Measurements from ENCODE around the gene PARM1. TPM values are rescaled to one million over a fixed set of nuclear protein-coding genes. Genes with fewer than 3 reads are reported as not detected.

Gene PARM1
- total RNA-seq, 1 donor from 2014 or later = 6.4 TPM

DNA sequence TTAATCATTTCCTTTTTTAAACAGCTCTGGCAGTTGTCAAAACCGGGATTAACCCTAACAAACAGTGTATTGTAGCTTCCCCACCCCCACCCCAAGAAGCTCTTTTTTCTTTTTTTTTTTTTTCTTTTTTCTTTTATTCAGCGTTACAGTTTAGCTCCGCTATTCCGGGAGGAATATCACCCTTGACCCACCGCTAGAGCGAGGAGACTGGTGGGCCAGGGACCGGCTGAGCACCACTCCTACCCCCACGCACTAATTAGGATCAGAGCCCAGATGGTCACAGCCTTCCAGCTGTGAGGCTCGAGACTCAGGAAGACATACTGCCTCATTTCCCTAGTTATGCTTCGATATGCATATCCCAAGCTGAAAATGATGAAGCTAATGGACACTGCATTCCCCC, 2.0 kb downstream of the PARM1 start:
- Mint-ChIP-seq H3K4me1 (ENCODE audit: low read depth) (peaks cover 31% of the 10 kb centered on the region), H3K27ac (peak overlapping the region; percentile 46)
- no peak for DNase-seq (ENCODE audit: low spot score, unreplicated experiment)

GRCh38 chr4:74941123-74941522, 8.2 kb downstream of the PARM1 start:
- H3K9me3 Mint-ChIP-seq (ENCODE audit: low read depth) = peaks cover 5% of the 10 kb centered on the region
- H3K4me1 Mint-ChIP-seq (ENCODE audit: low read depth) = peaks cover 18% of the 10 kb centered on the region
- no peaks in the 10 kb centered on the region for H3K36me3 Mint-ChIP-seq (ENCODE audit: insufficient read depth)
- H3K27ac Mint-ChIP-seq = no peak overlapping the region
- DNase-seq (ENCODE audit: low spot score, unreplicated experiment) = no peak
- no peaks in the 10 kb centered on the region for H3K27me3 Mint-ChIP-seq
- H3K4me3 Mint-ChIP-seq (ENCODE audit: low read depth) = no peak overlapping the region
- TF ChIP-seq, protein P1, sequence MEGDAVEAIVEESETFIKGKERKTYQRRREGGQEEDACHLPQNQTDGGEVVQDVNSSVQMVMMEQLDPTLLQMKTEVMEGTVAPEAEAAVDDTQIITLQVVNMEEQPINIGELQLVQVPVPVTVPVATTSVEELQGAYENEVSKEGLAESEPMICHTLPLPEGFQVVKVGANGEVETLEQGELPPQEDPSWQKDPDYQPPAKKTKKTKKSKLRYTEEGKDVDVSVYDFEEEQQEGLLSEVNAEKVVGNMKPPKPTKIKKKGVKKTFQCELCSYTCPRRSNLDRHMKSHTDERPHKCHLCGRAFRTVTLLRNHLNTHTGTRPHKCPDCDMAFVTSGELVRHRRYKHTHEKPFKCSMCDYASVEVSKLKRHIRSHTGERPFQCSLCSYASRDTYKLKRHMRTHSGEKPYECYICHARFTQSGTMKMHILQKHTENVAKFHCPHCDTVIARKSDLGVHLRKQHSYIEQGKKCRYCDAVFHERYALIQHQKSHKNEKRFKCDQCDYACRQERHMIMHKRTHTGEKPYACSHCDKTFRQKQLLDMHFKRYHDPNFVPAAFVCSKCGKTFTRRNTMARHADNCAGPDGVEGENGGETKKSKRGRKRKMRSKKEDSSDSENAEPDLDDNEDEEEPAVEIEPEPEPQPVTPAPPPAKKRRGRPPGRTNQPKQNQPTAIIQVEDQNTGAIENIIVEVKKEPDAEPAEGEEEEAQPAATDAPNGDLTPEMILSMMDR (IDR thresholded peaks at IDR 0.05; ENCODE audit: unreplicated experiment) = no peak

More for the DNA sequence above, 2.0 kb downstream of the PARM1 start:
- H3K36me3 Mint-ChIP-seq (ENCODE audit: insufficient read depth) = no peaks in the 10 kb centered on the region
- peak overlapping the region; percentile 82 for H3K4me3 Mint-ChIP-seq (ENCODE audit: low read depth)
- peaks cover 22% of the 10 kb centered on the region for H3K27me3 Mint-ChIP-seq
- TF ChIP-seq, protein P1 (IDR thresholded peaks at IDR 0.05; ENCODE audit: unreplicated experiment) = no peak
- no peaks in the 10 kb centered on the region for H3K9me3 Mint-ChIP-seq (ENCODE audit: low read depth)

GRCh38 chr4:74942251-74942917, 9.5 kb downstream of the PARM1 start:
- H3K4me3 Mint-ChIP-seq (ENCODE audit: low read depth) = no peak overlapping the region
- TF ChIP-seq, protein P1 (IDR thresholded peaks at IDR 0.05; ENCODE audit: unreplicated experiment) = no peak
- no peak overlapping the region for H3K27ac Mint-ChIP-seq
- no peak for DNase-seq (ENCODE audit: low spot score, unreplicated experiment)
- H3K27me3 Mint-ChIP-seq = no peaks in the 10 kb centered on the region
- H3K4me1 Mint-ChIP-seq (ENCODE audit: low read depth) = peaks cover 20% of the 10 kb centered on the region
- peaks cover 5% of the 10 kb centered on the region for H3K9me3 Mint-ChIP-seq (ENCODE audit: low read depth)
- no peaks in the 10 kb centered on the region for H3K36me3 Mint-ChIP-seq (ENCODE audit: insufficient read depth)

- H3K27ac Mint-ChIP-seq = no peak overlapping the region
- peaks cover 5% of the 10 kb centered on the region for H3K9me3 Mint-ChIP-seq (ENCODE audit: low read depth)
- TF ChIP-seq, protein P1 (IDR thresholded peaks at IDR 0.05; ENCODE audit: unreplicated experiment) = no peak
- no peak overlapping the region for H3K4me3 Mint-ChIP-seq (ENCODE audit: low read depth)
- no peaks in the 10 kb centered on the region for H3K36me3 Mint-ChIP-seq (ENCODE audit: insufficient read depth)
- DNase-seq (ENCODE audit: low spot score, unreplicated experiment) = no peak
- H3K4me1 Mint-ChIP-seq (ENCODE audit: low read depth) = peaks cover 18% of the 10 kb centered on the region
- no peaks in the 10 kb centered on the region for H3K27me3 Mint-ChIP-seq
These were observed 10.0 kb downstream of the PARM1 start for GRCh38 chr4:74942918-74943253.

GRCh38 chr4:74944354-74944793, 11.5 kb downstream of the PARM1 start:
- Mint-ChIP-seq H3K4me3 (ENCODE audit: low read depth) (no peak overlapping the region), H3K4me1 (ENCODE audit: low read depth) (peaks cover 13% of the 10 kb centered on the region), H3K27me3 (no peaks in the 10 kb centered on the region), H3K27ac (no peak overlapping the region), H3K9me3 (ENCODE audit: low read depth) (peaks cover 5% of the 10 kb centered on the region), H3K36me3 (ENCODE audit: insufficient read depth) (no peaks in the 10 kb centered on the region)
- no peak for DNase-seq (ENCODE audit: low spot score, unreplicated experiment)
- TF ChIP-seq, protein P1 (IDR thresholded peaks at IDR 0.05; ENCODE audit: unreplicated experiment) = no peak
